Neural cell (in vitro differentiated cells): Measurements from ENCODE around the gene TFDP1. TPM values are rescaled to one million over a fixed set of nuclear protein-coding genes. Genes with fewer than 3 reads are reported as not detected.

ENCODE experiments used
- H2AFZ ChIP-seq: fragments of 200-600, 300-800 bp; sonication (generic), shearing (Covaris generic); 2 replicates; pipeline ENCODE4 v1.6.0; 2014; ENCODE audit warnings: low read depth, mild to moderate bottlenecking, antibody characterized with exemption, low read length, moderate library complexity
- H3F3A ChIP-seq: fragments of 200-600 bp; shearing (Covaris generic); 2 replicates; pipeline ENCODE4 v1.6.1; 2016; ENCODE audit warnings: mild to moderate bottlenecking, moderate library complexity, mixed read lengths, antibody characterized with exemption, low read length; ENCODE audit not compliant: insufficient read depth, poor library complexity, severe bottlenecking
- H3K27ac ChIP-seq: fragments of 200-600, 300-800 bp; sonication (generic), shearing (Covaris generic); 2 replicates; pipeline ENCODE4 v1.5.1; 2014; ENCODE audit warnings: mild to moderate bottlenecking, low read length, moderate library complexity
- H3K27me3 ChIP-seq: fragments of 300-800, 200-600 bp; sonication (generic), shearing (Covaris generic); 2 replicates; pipeline ENCODE4 v1.6.0; 2014; ENCODE audit warnings: mild to moderate bottlenecking, low read depth, low read length, moderate library complexity; ENCODE audit not compliant: insufficient read depth
- H3K36me3 ChIP-seq: fragments of 300-800, 200-600 bp; sonication (generic), shearing (Covaris generic); 2 replicates; pipeline ENCODE4 v1.5.1; 2014; ENCODE audit warnings: mild to moderate bottlenecking, antibody characterized with exemption, low read length, moderate library complexity; ENCODE audit not compliant: insufficient read depth
- H3K4me2 ChIP-seq: fragments of 300-800, 200-600 bp; sonication (generic), shearing (Covaris generic); 2 replicates; pipeline ENCODE4 v1.6.0; 2014; ENCODE audit warnings: mild to moderate bottlenecking, low read length
- H3K4me3 ChIP-seq: fragments of 300-800, 200-600 bp; sonication (generic), shearing (Covaris generic); 2 replicates; pipeline ENCODE4 v1.5.1; 2014; ENCODE audit warnings: mild to moderate bottlenecking, low read length, moderate library complexity
- H3K79me2 ChIP-seq: fragments of 200-600 bp; shearing (Covaris generic); replicated peaks from 2 replicates; pipeline ENCODE4 v1.6.0; 2014; ENCODE audit warnings: mild to moderate bottlenecking, low read length, moderate library complexity; ENCODE audit not compliant: insufficient read depth
- H3K9ac ChIP-seq: fragments of 300-800, 200-600 bp; sonication (generic), shearing (Covaris generic); 2 replicates; pipeline ENCODE4 v1.6.1; 2016; ENCODE audit warnings: mild to moderate bottlenecking, low read length, mixed read lengths
- H3K9me2 ChIP-seq: fragments of 200-600 bp; shearing (Covaris generic); 2 replicates; pipeline ENCODE4 v1.6.1; 2016; ENCODE audit warnings: mild to moderate bottlenecking, low read length, mixed read lengths; ENCODE audit not compliant: insufficient read depth
- H3K9me3 ChIP-seq: fragments of 200-600, 300-800 bp; sonication (generic), shearing (Covaris generic); 2 replicates; pipeline ENCODE4 v1.6.1; 2016; ENCODE audit warnings: mild to moderate bottlenecking, mixed run types, low read length, moderate library complexity, mixed read lengths
- H4K20me1 ChIP-seq: fragments of 200-600 bp; shearing (Covaris generic); 2 replicates; pipeline ENCODE4 v1.6.1; 2016; ENCODE audit warnings: mild to moderate bottlenecking, mixed run types; ENCODE audit not compliant: insufficient read depth
- EP300 ChIP-seq: fragments of 450-650 bp; conservative IDR thresholded peaks from 2 replicates; pipeline ENCODE4 v1.6.1; 2014; ENCODE audit warnings: antibody characterized with exemption, mild to moderate bottlenecking, moderate library complexity; ENCODE audit not compliant: poor library complexity, severe bottlenecking
- EZH2 ChIP-seq: fragments of 200-600, 300-800 bp; shearing (Covaris generic), sonication (generic); IDR thresholded peaks from 2 replicates; pipeline ENCODE4 v1.6.1; 2014; ENCODE audit warnings: antibody characterized with exemption, low read length, borderline replicate concordance, mild to moderate bottlenecking; ENCODE audit not compliant: insufficient read depth, poor library complexity, severe bottlenecking
- MXI1 ChIP-seq: fragments of 450-650 bp; conservative IDR thresholded peaks from 2 replicates; pipeline ENCODE4 v1.6.1; 2014; ENCODE audit warnings: antibody characterized with exemption, mild to moderate bottlenecking; ENCODE audit not compliant: poor library complexity, severe bottlenecking
- POLR2AphosphoS5 ChIP-seq: IDR thresholded peaks from 2 replicates; pipeline ENCODE4 v1.6.1; 2012
- RAD21 ChIP-seq: fragments of 450-650 bp; conservative IDR thresholded peaks from 2 replicates; pipeline ENCODE4 v1.6.1; 2014; ENCODE audit warnings: antibody characterized with exemption, mild to moderate bottlenecking, moderate library complexity
- SMC3 ChIP-seq: fragments of 450-650 bp; conservative IDR thresholded peaks from 2 replicates; pipeline ENCODE4 v1.6.1; 2014; ENCODE audit warnings: antibody characterized with exemption, mild to moderate bottlenecking, moderate library complexity; ENCODE audit not compliant: poor library complexity
- TAF1 ChIP-seq: IDR thresholded peaks from 2 replicates; pipeline ENCODE4 v1.6.1; 2012; ENCODE audit warnings: low read depth
- polyA plus RNA-seq: library from polyadenylated mRNA; depleted of rRNA; stranded (reverse); fragments of >200 nt; gene quantifications from 2 replicates; pipeline ENCODE4 v1.2.3, GENCODE V29; 2014
- TF ChIP-seq, protein P1 (sequence below): fragments of 450-650 bp; IDR thresholded peaks from 2 replicates; pipeline ENCODE4 v1.5.1; 2014; ENCODE audit warnings: antibody characterized with exemption, mild to moderate bottlenecking, moderate library complexity; ENCODE audit not compliant: poor library complexity, severe bottlenecking
- TF ChIP-seq, protein P2 (sequence below): IDR thresholded peaks from 2 replicates; pipeline ENCODE4 v1.6.1; 2012; ENCODE audit warnings: borderline replicate concordance

TFDP1 gene
- polyA plus RNA-seq, 1 donor from 2014 or later = 81.2 TPM

GRCh38 chr13:113618455-113618854 lies 33.9 kb downstream of the TFDP1 start:
- Histone ChIP-seq H3K36me3 (no peaks in the 10 kb centered on the region), H2AFZ (no peak overlapping the region), H3K4me3 (no peak overlapping the region), H3K4me2 (no peak overlapping the region), H4K20me1 (no peaks in the 10 kb centered on the region), H3K27ac (no peak overlapping the region), H3K9me2 (no peaks in the 10 kb centered on the region), H3K79me2 (no peaks in the 10 kb centered on the region), H3K9me3 (no peaks in the 10 kb centered on the region), H3K27me3 (no peaks in the 10 kb centered on the region), H3F3A (no peaks in the 10 kb centered on the region), H3K9ac (no peak overlapping the region)
- no peak for TF ChIP-seq TAF1
- TF ChIP-seq, protein P1, sequence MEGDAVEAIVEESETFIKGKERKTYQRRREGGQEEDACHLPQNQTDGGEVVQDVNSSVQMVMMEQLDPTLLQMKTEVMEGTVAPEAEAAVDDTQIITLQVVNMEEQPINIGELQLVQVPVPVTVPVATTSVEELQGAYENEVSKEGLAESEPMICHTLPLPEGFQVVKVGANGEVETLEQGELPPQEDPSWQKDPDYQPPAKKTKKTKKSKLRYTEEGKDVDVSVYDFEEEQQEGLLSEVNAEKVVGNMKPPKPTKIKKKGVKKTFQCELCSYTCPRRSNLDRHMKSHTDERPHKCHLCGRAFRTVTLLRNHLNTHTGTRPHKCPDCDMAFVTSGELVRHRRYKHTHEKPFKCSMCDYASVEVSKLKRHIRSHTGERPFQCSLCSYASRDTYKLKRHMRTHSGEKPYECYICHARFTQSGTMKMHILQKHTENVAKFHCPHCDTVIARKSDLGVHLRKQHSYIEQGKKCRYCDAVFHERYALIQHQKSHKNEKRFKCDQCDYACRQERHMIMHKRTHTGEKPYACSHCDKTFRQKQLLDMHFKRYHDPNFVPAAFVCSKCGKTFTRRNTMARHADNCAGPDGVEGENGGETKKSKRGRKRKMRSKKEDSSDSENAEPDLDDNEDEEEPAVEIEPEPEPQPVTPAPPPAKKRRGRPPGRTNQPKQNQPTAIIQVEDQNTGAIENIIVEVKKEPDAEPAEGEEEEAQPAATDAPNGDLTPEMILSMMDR = no peak

GRCh38 chr13:113620036-113620796 lies 35.7 kb downstream of the TFDP1 start:
- no peak overlapping the region for H3K4me2 ChIP-seq
- H3F3A ChIP-seq = no peaks in the 10 kb centered on the region
- no peak overlapping the region for H3K4me3 ChIP-seq
- H3K27ac ChIP-seq = no peak overlapping the region
- H2AFZ ChIP-seq = no peak overlapping the region
- no peak overlapping the region for H3K9ac ChIP-seq
- H3K79me2 ChIP-seq = no peaks in the 10 kb centered on the region
- H3K9me2 ChIP-seq = no peaks in the 10 kb centered on the region
- H4K20me1 ChIP-seq = no peaks in the 10 kb centered on the region
- H3K9me3 ChIP-seq = no peaks in the 10 kb centered on the region
- H3K36me3 ChIP-seq = no peaks in the 10 kb centered on the region
- TF ChIP-seq TAF1 (no peak), EZH2 (no peak), SMC3 (no peak), POLR2AphosphoS5 (no peak), EP300 (no peak), MXI1 (no peak), RAD21 (no peak)
- TF ChIP-seq, protein P1 = no peak
- TF ChIP-seq, protein P2, sequence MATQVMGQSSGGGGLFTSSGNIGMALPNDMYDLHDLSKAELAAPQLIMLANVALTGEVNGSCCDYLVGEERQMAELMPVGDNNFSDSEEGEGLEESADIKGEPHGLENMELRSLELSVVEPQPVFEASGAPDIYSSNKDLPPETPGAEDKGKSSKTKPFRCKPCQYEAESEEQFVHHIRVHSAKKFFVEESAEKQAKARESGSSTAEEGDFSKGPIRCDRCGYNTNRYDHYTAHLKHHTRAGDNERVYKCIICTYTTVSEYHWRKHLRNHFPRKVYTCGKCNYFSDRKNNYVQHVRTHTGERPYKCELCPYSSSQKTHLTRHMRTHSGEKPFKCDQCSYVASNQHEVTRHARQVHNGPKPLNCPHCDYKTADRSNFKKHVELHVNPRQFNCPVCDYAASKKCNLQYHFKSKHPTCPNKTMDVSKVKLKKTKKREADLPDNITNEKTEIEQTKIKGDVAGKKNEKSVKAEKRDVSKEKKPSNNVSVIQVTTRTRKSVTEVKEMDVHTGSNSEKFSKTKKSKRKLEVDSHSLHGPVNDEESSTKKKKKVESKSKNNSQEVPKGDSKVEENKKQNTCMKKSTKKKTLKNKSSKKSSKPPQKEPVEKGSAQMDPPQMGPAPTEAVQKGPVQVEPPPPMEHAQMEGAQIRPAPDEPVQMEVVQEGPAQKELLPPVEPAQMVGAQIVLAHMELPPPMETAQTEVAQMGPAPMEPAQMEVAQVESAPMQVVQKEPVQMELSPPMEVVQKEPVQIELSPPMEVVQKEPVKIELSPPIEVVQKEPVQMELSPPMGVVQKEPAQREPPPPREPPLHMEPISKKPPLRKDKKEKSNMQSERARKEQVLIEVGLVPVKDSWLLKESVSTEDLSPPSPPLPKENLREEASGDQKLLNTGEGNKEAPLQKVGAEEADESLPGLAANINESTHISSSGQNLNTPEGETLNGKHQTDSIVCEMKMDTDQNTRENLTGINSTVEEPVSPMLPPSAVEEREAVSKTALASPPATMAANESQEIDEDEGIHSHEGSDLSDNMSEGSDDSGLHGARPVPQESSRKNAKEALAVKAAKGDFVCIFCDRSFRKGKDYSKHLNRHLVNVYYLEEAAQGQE = no peak
- no peaks in the 10 kb centered on the region for H3K27me3 ChIP-seq
